Activated CD4-positive, alpha-beta T cell treated with anti-CD3 and anti-CD28 coated beads for 1 hour (primary cell): Measurements from ENCODE around the gene DCLK1.

Experiments used
- DNase-seq: peaks from one replicate; pipeline ENCODE4 v3.0.0-alpha.2; 2020

Gene DCLK1

DNA sequence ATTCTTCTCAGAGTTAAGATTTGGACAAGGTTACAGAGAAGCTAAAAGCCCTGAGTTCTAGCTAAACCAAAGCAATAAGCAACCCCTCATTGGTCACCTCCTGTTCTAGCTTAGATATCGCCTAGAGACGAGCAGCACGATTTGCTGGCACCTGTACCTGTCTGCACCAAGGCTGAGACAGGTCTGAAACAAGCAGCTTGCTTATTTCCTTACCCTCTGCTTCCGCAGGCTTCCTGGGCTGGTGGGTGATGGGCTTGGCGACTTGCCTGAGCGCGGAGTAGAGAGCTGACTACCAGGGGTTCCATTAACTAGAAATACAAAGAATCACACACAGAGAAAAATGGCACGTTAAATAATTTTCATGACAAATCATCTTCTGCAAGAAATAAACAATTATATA, 276.9 kb downstream of the DCLK1 start:
- DNase-seq, result no peak

DNA sequence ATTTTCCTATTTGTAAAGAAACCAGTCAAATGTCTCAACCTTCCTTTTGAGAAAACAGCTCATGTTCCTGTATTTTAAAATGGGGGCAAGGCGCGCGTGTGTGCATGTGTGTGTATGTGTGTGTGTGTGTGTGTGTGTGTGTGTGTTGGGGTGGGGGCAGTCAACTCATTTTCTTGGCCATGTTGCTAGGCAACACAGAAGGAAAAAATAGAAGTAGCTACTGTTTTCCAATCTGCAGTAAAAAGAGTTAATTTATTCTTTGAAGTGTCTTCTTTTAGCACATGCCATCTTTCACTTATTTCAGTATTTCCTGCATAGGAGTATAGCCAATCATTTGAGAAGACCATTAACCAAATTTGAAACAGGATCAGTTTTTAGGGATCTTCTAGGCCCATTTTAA, 279.3 kb downstream of the DCLK1 start:
- no peak for DNase-seq

DNA sequence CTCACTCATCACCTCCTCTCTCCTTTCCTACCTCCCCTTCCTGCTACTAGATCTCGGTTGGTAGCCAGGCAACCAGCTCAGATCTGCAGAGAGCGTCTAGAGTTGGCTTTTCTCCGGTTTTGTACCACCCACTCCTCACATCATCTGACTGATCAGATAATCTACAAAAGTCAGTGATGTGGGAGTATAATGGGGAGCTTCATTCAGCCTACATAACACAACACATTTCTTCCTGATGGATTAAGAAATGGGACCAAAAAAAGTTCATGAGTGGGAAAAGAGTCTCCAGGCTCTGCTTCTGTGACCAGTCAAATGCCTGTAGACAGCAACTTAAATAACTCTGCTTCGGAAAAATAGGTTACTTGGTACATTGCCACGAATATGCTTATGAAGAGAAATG, 279.8 kb downstream of the DCLK1 start:
- no peak for DNase-seq

DNA sequence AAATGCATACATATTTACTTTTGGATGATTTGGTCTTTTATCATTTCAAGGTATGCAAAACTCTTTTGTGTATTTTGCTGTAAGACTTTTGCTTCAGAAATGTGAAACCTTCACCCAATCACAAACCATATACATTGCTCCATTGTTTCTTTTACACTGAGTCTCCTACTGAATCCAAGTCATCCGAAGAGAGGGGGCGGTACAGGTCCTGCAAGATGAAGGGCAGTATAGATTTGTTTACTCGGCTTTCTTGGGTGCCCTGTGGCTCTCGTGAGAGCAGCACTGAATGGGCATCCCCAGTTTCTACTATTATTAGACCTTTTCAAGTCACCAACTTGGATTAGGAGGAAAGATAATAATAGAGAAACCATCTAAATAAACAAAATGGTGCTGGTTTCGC, 280.6 kb downstream of the DCLK1 start:
- DNase-seq, result no peak

DNA sequence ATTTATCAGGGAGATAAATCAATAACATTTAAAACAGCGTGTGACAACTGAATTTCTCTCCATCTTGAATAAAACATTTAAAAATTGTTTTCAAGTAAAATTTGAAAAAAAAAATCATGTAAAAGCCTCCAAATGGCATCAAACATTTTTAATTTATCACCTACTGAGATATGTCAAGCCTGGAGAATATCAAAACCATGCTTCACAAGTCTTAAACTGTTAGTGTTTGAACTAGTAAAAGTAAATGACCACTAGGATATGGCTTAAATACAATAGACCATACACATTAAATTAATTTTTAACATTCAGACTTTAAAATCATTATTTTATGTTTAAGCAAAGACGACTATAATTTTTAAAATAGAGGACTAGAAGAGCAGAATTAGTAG, 281.9 kb downstream of the DCLK1 start:
- DNase-seq, result no peak

DNA sequence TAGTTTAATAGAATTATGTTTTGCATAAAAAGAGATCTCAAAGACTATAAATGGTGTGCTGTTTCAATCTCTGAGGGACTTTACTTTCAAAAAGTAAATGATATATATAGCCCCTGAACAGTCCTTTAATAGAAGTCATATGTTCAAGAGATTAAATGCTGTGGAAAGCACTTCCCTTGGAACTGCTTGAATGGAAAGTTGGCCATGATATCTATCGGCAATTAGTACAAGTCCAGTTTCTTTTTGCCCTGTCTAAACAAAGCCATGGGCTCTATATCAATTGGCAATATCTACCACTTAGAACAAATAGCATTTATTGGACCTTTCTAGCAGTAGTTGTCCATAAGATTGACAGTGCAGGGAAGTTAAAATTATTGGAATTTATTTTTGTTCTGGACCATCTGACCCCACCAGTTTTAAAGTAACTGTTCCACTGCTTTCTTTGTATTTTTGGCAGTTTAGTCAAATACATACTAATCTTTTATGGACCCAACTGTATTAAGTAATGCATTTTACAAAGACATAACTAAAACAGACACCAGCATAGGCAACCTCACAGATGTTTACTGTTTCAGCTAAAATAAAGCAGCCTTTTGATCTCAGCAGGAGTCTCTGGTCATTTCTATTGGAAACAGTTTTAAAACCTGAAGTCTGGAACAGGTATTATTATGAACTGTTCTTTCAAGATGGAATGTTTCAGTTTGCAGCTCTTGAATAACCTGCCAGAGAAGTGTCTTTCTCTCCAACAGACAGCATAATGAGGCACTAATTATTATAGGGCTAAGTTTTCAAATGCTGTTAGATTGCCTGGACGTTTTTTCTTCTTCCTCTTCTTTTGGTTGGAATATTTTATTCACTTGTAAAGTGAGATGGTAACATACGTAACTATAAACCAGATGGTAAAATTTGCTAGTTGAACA, 282.6 kb downstream of the DCLK1 start:
- DNase-seq, result no peak

DNA sequence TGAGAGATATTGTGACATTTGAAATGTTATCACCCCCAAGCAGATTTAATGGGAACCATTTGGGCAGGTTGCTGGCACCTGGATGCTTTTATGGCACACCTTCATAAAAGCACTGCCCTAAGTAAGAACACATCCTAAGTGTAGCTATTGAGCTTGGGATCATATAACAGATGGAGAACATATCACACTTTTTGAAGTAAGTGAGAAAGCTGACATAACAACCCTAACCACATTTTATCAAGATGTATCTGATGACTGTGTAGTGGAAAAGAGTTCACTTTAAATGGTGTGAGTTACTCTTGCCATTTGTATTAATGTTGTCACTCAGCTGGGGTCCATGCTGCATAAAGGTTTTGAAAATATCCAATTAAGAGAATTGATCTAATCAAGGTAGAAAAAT, 287.9 kb downstream of the DCLK1 start:
- DNase-seq, result no peak

DNA sequence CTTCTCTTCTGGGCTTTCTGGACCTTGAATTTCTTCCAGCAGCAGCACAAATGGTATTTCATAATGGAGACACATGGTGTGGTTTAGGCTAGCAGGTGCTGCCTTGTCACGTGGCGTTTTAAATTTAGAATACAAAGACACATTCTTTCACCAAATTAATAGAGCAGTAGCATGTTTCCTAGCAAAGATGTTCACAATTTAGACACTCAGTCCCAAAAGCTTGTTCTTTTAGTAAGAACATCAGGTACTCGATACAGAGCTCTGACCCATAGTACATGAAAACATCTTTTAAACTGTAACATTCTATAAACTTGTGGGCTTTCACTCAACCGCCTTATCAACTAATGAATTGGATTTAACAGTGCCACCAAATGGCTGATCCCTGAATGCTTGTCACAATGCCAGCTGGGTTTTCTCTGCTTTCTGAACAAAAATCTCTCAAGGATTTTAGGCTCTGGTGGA, 290.1 kb downstream of the DCLK1 start:
- DNase-seq, result no peak

DNA sequence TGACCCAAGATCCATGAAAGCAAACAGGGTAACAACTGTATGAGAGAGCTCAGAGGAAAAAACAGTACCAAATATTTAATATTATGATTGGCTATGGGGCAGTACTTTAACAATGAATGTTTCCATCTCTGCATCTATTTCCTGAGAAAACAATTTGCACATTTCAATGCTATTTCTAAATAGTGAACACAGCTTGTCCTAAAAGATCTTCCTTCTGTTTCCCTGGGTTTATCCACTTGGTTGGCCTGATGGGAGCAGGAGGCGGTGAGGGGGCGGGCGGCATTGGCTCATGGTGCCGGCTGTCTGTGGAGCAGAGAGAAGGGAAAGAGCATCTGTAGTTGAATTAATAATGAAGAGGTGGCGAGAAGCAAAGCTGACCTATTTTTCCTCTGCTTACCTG, 291.4 kb downstream of the DCLK1 start:
- no peak for DNase-seq

DNA sequence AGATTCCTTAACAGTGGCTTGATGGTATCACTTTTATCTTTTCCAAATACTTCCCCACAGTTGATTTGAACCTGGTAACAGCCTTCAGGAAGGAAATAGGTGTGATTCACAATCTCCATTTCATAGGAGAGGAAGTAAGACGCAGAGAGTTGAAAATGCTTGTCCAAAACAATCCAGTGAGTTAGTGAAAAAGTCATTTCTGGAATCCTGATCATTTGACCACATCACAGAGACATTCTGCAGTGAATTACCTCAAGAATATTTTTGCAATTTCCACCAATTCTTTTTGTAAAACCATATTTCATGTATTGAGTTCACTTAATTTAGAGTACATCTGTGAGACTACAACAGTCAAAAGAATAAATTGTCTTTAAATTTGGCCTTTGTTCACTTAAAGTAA, 292.8 kb downstream of the DCLK1 start:
- no peak for DNase-seq

DNA sequence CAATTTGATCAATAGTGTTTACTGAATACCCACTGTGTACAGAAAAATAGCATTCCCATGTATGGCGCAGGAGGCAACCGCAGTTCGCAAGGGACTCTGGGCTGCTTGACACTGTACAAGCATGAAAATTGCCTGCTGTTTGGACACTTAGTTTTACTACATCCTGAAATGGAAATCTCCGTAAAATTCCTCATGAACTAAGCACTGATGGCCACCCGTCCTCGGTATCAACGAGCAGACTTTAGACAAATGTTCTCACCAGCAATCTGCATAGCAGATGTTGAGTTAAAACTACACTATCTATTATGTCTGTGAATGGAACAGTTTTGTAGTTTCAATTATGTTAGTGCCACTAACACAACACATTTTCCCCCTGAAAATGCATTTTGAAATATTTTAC, 294.7 kb downstream of the DCLK1 start:
- DNase-seq, result no peak

DNA sequence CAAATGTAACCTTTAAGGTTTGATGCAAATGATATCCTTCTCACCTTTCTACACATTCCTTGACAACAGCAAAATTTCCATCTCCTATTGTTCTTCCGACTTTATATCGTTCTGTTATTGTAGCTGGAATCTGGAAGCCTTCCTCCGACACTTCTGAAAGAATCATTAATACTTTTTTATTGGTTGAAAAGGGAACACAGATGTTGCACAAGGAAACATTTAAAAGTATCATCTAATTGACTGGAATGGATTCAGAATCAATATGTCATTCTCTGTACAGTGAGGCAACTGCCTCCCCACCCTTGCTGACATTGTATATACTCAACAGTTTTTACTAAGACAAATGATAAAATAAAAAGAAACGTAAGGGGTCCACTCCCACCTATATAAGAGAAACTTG, 295.2 kb downstream of the DCLK1 start:
- no peak for DNase-seq

DNA sequence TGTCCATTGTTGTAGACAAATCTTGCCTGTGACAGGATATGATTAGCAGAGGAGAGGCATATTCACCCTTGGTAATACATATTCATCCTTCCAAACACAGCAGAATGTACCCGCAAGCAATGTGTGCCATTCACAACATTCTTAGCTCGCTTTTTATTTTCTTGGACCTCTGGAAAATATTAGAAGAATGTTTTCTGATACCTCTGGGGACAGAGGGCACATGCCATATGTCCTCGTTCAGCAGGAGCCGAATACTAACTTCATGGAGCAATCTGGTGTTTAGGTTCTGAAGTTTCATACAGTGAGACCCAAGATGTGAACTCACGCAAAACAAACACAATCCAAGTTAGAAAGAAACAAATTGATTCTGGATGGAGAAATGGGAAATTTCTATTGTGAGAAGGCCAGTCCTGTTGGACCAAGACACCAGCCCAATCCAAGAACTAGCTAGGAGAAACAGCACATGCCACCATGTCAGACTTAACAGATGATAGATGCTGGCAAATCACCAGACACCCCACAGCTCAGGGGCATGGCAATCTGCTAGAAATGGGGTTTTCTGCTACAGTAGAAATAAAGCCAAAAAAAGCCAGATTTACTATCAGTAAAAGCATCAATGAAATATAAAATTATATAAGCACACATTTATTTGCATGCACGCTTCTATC, 297.4 kb downstream of the DCLK1 start:
- DNase-seq, result no peak

DNA sequence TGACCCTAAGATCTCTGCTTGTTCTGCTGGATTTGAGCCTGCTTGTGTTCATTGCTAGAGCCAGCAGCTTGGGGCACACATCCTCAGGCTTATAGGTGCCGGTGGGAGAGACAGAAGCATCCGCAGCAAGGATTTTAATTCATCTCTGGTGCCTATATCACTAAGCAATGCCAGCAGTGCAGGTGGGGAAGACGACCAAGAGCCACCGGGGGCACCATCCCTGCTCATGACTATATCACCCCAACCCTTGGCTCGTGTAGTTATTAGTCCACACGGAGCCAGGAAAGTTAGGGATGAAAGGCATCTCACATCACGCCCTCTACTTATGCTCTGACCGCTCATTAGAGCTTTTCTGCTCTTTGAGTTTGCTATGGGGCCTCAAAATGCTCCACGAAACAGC, 298.2 kb downstream of the DCLK1 start:
- DNase-seq, result no peak

DNA sequence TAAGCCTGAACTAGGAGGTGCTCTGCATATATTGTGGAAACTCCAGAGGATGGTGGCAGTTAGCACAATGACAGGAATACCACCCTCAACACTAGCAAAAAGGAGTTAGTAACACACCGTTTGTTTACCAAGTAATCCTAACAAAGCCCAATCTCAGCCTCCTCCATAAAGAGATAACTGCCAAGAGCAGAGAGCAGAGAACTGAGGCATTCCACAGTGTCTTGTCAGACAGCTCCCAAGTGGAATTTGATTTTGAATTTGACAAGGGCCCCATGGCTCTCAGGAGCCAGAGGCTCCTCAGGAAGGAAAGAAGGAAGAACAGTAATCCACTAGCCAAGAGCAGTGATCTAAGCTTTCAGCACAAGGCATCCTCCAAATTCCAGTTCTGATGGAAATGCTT, 298.6 kb downstream of the DCLK1 start:
- no peak for DNase-seq

DNA sequence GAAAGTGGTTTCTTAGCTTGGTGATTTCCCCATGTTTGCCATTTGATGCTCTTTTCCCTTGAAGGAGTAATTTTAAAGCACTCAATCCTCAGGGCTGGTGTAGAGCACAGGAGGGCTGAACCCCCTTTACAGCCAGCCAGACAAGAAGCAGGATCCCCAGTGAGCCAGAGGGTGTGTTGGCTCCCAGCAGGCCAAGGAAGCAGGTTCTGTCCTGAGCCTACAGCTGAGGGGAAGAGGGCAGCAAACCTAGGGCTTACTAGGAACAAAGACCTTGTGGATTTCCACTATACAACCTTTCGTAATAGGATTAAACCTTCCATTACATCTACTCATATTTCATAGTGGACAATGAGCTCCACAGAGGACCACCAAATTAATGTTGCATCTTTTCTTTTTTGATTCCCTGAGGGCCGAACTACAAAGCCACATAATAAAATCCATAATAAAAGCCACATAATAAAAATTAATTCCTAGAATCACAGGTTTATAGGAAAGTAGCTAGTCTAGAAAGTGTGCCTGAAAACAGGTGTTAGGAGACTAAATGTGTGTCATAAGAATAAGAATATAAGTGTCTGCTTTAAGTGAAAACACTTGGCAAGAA, 300.2 kb downstream of the DCLK1 start:
- no peak for DNase-seq

DNA sequence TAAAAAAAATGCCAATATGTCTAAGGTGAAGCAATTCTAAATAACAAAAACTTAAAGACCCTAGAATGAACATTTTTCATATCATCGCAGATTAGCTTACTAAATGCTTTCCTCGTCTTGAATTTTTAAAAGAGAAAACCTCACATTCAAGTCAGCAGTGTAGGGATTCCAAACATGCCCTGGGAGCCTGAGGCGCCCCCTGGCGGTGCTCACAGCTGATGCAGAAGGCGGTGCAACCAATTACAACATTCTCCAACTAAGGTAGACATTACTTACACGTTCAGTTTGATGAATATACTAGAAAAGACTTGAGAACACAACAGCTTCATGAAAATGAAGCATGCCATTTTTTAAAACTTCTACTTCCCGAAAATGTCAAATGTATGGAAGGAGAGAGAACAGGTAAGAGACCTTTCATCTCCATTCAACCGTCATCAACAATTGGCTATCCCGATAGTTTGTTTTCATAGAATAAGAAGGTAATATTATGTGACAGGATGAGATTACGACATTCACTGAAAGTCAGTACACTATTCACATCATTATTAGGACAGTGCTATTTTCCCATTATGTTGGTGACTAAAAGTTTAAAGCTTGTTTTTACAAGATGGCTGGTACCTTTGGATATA, 304.4 kb downstream of the DCLK1 start:
- no peak for DNase-seq

DNA sequence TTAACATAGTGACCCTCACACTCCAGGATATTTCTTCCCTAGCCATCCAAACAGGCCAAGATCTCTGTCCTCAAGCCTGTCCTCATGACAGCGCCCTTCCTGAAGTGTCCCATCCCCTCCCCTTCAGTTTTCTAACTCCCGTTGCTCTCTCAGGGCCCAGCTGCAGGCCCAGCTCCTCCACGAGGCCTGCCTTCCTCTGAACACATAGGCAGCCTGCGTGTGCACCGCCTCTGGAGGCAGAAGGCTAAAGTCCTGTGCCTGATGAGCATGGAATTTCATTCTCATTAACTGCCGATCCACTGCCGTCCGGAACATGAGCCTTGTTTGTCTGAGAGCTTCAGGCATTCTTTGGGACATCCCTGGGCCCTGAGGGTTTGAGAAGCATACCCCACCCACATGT, 306.4 kb downstream of the DCLK1 start:
- DNase-seq, result no peak

DNA sequence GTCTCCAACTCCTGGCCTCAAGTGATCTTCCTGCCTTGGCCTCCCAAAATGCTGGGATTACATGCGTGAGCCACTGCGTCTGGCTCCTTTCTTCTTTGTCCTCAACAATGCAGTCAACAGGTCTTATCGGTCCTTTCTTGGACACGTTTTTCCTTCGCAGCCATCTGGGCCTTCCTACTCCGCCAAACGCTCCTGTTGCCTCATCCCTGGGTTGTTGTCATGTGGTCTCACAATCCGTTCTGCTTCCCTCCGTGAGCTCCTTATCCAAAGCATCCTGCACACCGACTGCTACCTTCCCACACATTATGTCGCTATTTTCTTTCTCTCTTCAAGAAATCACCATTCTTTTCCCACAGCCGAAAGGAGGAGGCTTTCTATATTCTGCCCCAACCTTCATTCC, 306.8 kb downstream of the DCLK1 start:
- no peak for DNase-seq

DNA sequence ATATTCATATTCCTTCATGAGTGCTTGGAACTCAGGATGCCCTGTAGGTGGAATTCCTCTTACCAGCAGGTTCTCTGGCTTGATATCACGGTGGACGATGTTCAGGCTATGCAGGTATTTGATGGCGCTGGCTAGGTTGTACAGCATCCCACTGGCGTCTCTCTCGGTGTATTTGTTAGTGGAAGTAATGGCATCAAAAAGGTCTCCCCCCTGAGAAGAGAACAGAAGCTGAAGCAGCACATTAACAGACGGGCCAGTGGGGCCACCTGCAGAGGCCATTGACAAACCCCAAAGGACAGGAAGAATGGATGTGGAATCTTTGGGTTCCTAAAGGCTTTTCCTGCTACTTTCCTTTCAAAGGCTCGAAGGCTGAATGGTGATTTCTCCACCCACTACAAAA, 308.5 kb downstream of the DCLK1 start:
- DNase-seq, result no peak

DNA sequence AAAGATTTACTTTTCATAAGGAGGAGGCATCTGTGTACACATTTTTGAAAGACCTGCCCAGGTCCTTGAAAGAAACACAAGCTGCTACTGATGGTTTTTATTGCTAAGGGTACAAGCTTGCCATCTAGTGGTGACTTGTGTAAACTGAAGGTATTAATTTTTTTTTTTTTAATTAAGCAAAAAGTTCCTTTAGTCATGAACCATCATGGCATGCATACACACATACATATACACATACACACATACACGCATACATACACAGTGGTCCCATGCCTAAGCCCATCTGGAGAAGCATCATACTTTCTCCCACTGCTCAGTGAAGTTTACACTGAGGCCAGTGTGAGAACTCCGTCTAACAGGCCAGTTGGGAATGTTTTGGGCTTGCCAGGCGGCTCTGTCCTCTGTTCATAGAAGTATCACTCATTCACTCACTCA, 312.5 kb downstream of the DCLK1 start:
- no peak for DNase-seq

DNA sequence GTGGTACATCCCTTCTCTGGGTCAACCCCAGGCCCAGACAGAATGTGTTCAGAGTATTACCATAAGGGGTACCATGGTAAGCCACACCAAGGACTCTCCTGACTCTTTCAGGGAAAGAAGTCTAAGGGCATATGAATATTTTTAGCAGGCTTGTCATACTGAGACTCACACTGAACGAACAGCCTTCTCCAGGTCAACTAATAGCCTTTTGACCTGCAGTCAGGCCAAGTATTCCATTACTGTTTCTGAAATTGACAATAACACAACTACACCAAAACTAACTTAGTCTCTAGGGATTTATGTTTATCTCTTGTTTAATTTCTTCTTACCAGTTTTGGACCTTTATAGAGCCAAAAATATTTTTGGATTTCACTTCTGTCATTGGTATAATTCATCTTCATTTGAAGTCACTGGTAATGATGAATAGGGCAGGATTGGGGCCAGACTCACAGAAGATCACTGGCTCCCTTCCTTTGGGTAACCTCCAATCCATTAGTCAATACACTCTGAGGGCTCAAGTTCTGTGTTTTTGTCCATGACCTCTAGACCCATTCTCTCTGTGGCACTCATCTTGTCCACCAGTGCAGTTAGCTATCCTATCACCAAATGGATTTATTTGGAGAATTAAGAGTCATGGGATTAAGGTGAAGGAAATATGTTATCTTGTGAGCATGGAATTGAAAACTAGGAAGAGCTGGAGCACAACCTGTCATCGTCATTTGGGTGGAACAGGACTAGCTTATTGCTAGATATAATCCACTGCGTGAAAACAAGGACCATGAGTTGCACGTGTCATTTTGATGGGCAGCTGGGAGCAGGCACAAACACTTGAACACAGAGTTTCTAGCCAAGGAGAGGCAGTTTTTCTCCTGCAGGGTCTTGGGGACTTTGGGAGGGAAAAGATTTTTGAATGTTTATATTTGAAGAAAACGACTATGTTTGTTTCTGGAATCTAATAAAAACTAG, 313.3 kb downstream of the DCLK1 start:
- DNase-seq, result no peak
